BLaER1 (cell line): Measurements from ENCODE around the gene PTPRD.

Source experiments
- H3K27ac ChIP-seq: shearing (Covaris generic); formaldehyde crosslinking; 2 replicates; pipeline ENCODE4 v1.8.1; 2022
- H3K27me3 ChIP-seq: shearing (Covaris generic); formaldehyde crosslinking; 2 replicates; pipeline ENCODE4 v1.8.1; 2022
- H3K36me3 ChIP-seq: shearing (Covaris generic); formaldehyde crosslinking; 2 replicates; pipeline ENCODE4 v1.8.1; 2022
- H3K4me1 ChIP-seq: shearing (Covaris generic); formaldehyde crosslinking; 2 replicates; pipeline ENCODE4 v1.8.1; 2022
- H3K4me2 ChIP-seq: shearing (Covaris generic); formaldehyde crosslinking; 2 replicates; pipeline ENCODE4 v1.8.1; 2022
- H3K4me3 ChIP-seq: shearing (Covaris generic); formaldehyde crosslinking; 2 replicates; pipeline ENCODE4 v1.8.1; 2022
- H3K9ac ChIP-seq: shearing (Covaris generic); formaldehyde crosslinking; 2 replicates; pipeline ENCODE4 v1.8.1; 2022
- H3K9me3 ChIP-seq: shearing (Covaris generic); formaldehyde crosslinking; 2 replicates; pipeline ENCODE4 v1.8.1; 2022
- H4K20me1 ChIP-seq: shearing (Covaris generic); formaldehyde crosslinking; 2 replicates; pipeline ENCODE4 v1.8.1; 2022
- Cebpa-rat ChIP-seq: shearing (Covaris generic); IDR thresholded peaks from 2 replicates; pipeline ENCODE4 v1.8.1; 2022

Gene PTPRD

DNA sequence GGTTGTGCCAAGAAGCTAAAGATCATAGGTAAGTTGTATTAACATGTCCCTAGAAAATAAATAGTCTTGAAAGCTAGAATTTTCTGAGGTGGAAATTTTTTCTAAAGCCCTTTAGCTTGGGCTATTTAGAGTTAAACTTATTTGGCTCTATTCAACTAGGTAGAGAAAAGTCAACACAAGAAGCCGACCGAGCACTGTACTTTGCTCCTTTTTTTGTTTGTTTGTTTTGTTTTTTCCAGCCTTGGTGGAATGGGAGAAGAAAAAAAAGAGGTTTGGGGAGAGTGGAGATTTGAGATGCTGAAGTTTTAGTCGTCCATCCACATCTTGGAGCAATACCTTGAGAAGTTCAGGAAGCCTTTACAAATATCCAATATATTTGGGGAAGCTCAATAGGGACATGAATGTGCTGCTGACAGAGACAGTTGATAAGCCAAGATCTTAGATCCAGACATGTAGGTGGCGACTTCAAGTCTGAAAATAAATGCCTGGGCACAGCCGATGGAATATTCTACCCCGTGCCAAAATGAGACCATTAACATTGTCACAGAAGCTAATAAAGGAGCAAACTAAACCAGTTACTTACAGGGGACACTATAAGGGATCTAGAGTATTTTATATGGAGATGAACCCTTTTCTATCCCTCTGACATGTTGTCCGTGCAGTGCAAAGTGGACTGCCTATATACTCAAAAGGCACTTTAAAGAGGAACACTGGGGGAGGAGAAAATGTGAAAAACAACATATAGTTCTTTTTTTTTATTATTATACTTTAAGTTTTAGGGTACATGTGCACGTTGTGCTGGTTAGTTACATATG is 466.1 kb downstream of the PTPRD start:
- H3K27me3 ChIP-seq: no peaks in the 10 kb centered on the region
- H3K27ac ChIP-seq: no peak overlapping the region
- no peak overlapping the region for H3K4me2 ChIP-seq
- H4K20me1 ChIP-seq: no peaks in the 10 kb centered on the region
- H3K4me1 ChIP-seq: no peaks in the 10 kb centered on the region
- no peaks in the 10 kb centered on the region for H3K9me3 ChIP-seq
- H3K4me3 ChIP-seq: no peak overlapping the region
- H3K9ac ChIP-seq: no peak overlapping the region
- no peaks in the 10 kb centered on the region for H3K36me3 ChIP-seq
- TF ChIP-seq Cebpa-rat: no peak

DNA sequence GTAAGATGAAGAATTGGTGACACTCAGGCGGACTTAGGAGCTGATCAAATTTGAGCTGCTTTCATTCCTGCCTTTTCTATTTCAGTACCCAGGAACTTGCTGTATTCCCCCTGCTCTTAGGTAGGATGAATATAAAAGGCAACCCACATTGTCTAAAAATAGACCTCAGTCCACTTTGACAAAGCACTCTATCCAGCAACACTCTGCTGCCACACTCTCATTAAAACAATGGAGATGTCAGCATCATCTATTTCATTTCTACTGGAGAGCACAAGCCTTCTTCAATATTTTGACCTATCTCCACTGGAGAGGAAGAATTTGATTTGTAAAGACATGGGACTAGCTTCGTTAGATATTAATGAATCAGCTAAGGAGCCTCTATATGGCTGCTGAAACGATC is 468.4 kb downstream of the PTPRD start:
- Histone ChIP-seq H3K27ac (no peak overlapping the region), H3K27me3 (no peaks in the 10 kb centered on the region), H3K4me3 (no peak overlapping the region)

DNA sequence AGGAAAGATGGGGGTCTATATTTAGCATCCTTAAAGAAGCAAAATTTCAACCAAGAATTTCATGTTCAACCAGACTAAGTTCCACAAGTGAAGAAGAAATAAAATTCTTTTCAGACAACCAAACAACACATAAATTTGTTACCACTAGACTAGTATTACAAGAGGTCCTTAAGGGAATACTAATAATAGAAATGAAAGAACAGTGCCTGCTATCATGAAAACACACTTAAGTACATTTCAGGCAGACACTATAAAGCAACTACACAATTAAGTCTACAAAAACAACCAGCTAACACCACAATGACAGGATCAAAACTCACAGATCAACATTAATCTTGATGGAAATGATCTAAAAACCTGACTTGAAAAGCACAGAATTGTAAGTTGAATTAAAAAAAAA is 477.2 kb downstream of the PTPRD start:
- no peaks in the 10 kb centered on the region for H4K20me1 ChIP-seq
- H3K9ac ChIP-seq: no peak overlapping the region
- H3K9me3 ChIP-seq: no peaks in the 10 kb centered on the region
- no peak overlapping the region for H3K4me3 ChIP-seq
- TF ChIP-seq Cebpa-rat: no peak
- H3K4me2 ChIP-seq: no peak overlapping the region
- no peaks in the 10 kb centered on the region for H3K36me3 ChIP-seq
- H3K27me3 ChIP-seq: no peaks in the 10 kb centered on the region
- no peak overlapping the region for H3K27ac ChIP-seq
- H3K4me1 ChIP-seq: peaks cover 5% of the 10 kb centered on the region

More for the DNA sequence above, 468.4 kb downstream of the PTPRD start:
- H3K9ac ChIP-seq: no peak overlapping the region
- H4K20me1 ChIP-seq: no peaks in the 10 kb centered on the region
- no peak overlapping the region for H3K4me2 ChIP-seq
- no peak for TF ChIP-seq Cebpa-rat
- H3K36me3 ChIP-seq: no peaks in the 10 kb centered on the region
- H3K9me3 ChIP-seq: no peaks in the 10 kb centered on the region
- no peaks in the 10 kb centered on the region for H3K4me1 ChIP-seq

DNA sequence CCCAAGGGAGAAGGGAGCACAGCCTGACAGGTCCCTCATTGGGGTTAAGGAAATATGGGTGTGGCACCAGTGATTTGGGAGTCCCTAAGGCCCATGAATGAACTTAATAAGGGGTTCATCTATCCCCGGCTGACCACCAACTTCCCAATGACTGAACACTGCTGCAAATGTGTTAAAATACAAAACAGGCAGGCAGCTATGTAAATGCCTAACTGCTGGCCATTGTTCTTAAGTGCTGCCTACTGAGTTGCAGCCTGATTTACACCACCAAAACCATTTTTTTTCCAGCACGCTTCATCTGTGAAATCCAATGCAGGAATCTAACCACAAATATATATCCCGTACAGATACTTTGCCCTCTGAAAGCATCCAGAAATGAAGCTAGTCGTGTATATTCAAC is 478.5 kb downstream of the PTPRD start:
- H3K36me3 ChIP-seq: no peaks in the 10 kb centered on the region
- no peak overlapping the region for H3K9ac ChIP-seq
- no peaks in the 10 kb centered on the region for H4K20me1 ChIP-seq
- H3K4me2 ChIP-seq: no peak overlapping the region; the same call in 1 of the 2 replicates
- H3K4me1 ChIP-seq: peaks cover 5% of the 10 kb centered on the region
- no peaks in the 10 kb centered on the region for H3K27me3 ChIP-seq
- H3K9me3 ChIP-seq: no peaks in the 10 kb centered on the region
- TF ChIP-seq Cebpa-rat: no peak
- H3K27ac ChIP-seq: no peak overlapping the region
- no peak overlapping the region for H3K4me3 ChIP-seq

DNA sequence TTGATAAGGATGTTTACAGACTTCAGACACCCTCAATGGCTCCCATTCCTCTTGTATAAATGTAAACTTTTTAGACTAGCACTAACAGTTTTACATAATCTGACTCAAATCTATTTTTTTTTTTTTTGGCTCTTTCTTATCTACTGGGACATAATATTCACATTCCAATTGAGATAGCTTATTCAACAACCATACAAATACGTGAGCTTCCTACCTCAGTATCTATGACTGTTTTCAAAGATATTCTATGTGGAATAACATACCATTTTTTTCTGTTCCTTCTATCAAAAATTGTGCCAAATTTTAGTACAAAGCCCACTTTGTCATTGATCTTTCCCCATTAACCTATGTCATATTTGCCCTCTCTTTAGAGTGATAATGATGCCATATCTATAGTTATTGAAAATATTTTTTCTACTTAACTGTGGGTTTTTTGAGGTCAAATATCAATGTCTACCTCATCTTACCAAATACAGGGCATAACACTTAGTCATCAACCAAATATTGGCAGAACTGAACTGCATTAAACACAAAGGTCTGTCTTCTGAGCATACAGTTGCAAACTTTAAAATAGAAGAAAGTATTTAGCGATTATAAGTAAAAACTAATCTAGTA is 482.6 kb downstream of the PTPRD start:
- Histone ChIP-seq H3K9ac (no peak overlapping the region), H3K4me1 (peaks cover 5% of the 10 kb centered on the region), H3K27me3 (no peaks in the 10 kb centered on the region), H3K27ac (no peak overlapping the region), H3K36me3 (no peaks in the 10 kb centered on the region), H4K20me1 (no peaks in the 10 kb centered on the region), H3K4me3 (no peak overlapping the region), H3K9me3 (no peaks in the 10 kb centered on the region), H3K4me2 (no peak overlapping the region)
- TF ChIP-seq Cebpa-rat: no peak

DNA sequence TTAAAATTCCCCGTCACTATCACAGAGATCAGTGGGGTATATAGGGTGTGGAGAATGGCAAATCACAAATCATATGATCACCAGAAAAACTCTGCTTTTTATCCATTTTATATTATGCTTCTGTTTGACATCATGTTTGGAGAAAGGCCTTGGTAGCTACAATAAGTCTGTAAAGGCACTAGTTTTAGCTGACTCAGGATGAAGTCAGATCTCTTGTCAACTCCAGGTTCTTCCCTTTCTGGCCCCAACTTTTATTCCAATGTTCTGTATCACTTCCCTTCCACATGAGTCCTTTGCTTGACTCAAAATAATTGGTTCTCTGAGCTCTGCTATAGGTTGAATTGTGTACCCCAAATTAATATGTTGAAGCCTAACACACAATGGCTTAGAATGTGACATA is 484.9 kb downstream of the PTPRD start:
- Histone ChIP-seq H3K27ac (no peak overlapping the region), H3K36me3 (no peaks in the 10 kb centered on the region), H3K4me2 (no peak overlapping the region), H3K9me3 (no peaks in the 10 kb centered on the region), H3K4me3 (no peak overlapping the region), H3K27me3 (no peaks in the 10 kb centered on the region), H3K9ac (no peak overlapping the region), H4K20me1 (no peaks in the 10 kb centered on the region), H3K4me1 (no peaks in the 10 kb centered on the region)
- TF ChIP-seq Cebpa-rat: no peak

DNA sequence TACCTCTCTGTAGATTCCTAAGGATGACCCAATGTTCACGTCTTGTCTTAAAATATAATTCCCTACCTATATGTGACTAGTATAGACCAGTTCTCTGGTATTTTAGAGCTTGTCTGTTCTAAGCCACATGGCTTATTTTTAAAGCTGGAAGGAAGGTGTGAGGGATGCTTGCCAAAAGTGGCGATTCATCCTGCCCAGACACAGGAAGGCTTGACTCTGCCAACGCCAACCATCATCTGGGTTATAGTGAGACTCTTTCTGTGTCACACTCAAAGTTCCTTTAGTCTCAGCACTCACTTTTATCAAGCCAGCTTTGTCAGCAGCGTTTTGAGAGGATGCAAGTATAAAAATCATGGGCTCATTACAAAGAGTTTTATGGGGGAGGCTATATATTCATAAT is 500.0 kb downstream of the PTPRD start:
- H3K27ac ChIP-seq: no peak overlapping the region
- no peak for TF ChIP-seq Cebpa-rat

DNA sequence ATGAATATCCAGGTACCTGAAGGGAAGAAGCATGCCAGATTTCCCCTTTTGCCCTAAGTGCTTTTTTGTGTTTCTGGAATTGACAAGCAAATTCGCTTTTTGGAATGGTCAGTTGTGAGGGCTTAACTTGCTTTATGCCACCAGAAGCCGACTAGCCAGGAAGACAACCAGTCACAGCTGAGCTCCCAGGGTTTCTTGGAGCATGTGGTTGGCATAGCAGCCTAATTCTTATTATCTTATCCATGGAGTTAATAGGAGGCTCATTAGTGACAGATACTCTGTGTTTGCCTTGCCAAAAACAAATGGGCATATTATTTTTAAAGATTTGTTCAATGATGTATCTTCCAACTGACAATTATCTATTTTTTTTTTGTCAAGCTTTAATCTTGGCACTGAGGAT is 500.7 kb downstream of the PTPRD start:
- Histone ChIP-seq H3K27ac (no peak overlapping the region), H3K9ac (no peak overlapping the region), H4K20me1 (no peaks in the 10 kb centered on the region), H3K9me3 (no peaks in the 10 kb centered on the region), H3K4me3 (no peak overlapping the region), H3K27me3 (no peaks in the 10 kb centered on the region), H3K36me3 (no peaks in the 10 kb centered on the region), H3K4me2 (no peak overlapping the region), H3K4me1 (no peaks in the 10 kb centered on the region)
- TF ChIP-seq Cebpa-rat: no peak

More for the DNA sequence above, 500.0 kb downstream of the PTPRD start:
- Histone ChIP-seq H3K36me3 (no peaks in the 10 kb centered on the region), H3K27me3 (no peaks in the 10 kb centered on the region), H3K4me2 (no peak overlapping the region), H3K4me1 (no peaks in the 10 kb centered on the region), H3K4me3 (no peak overlapping the region), H4K20me1 (no peaks in the 10 kb centered on the region), H3K9ac (no peak overlapping the region), H3K9me3 (no peaks in the 10 kb centered on the region)

DNA sequence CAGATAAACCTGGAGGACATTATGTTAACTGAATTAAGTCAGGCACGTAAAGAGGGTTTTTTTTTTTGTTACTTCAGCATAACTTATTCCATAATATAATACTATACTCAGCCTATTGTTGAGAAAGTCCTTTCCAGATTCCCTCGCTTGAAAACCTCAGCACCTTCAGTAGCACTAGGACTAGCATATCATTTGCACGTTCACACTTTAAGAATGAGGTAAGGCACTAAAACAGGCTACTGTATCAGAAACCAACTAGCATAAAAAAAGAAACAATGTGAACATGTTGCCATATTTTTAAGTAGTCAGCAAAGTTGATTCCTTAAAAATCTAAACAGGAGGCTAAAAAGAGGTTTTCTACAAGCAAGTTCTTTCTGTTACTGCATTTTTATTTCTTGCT is 504.0 kb downstream of the PTPRD start:
- H3K4me1 ChIP-seq: no peaks in the 10 kb centered on the region
- no peak overlapping the region for H3K4me2 ChIP-seq
- no peaks in the 10 kb centered on the region for H3K27me3 ChIP-seq
- no peak overlapping the region for H3K27ac ChIP-seq
- H4K20me1 ChIP-seq: no peaks in the 10 kb centered on the region
- H3K36me3 ChIP-seq: no peaks in the 10 kb centered on the region
- no peaks in the 10 kb centered on the region for H3K9me3 ChIP-seq
- TF ChIP-seq Cebpa-rat: no peak
- H3K9ac ChIP-seq: no peak overlapping the region
- H3K4me3 ChIP-seq: no peak overlapping the region

DNA sequence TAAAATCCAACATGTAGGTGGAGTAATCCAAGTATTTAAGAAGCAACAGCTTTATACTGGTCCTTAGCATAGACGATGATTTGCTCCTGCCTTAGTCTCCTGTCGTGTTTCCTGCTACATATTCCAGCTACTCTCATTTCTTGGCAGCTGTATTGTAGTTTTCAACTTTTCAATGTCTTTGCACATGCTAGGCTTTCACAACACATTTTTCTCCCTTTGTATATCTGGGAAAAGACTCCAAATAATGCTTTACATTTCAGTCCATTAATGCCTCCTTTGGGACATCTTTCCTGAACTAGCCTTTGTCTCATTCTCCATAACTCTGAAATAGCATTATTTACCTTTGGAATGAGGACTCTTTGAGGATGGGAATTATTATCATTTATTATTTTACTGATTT is 508.0 kb downstream of the PTPRD start:
- Histone ChIP-seq H3K27me3 (no peaks in the 10 kb centered on the region), H3K9me3 (no peaks in the 10 kb centered on the region), H3K4me1 (no peaks in the 10 kb centered on the region), H3K36me3 (no peaks in the 10 kb centered on the region), H4K20me1 (no peaks in the 10 kb centered on the region), H3K4me3 (no peak overlapping the region), H3K27ac (no peak overlapping the region), H3K4me2 (no peak overlapping the region), H3K9ac (no peak overlapping the region)
- TF ChIP-seq Cebpa-rat: no peak
